ENCODE results near the gene MARCO.
"Not testable (repeated sequence)": the region's sequence is repeated elsewhere in the genome, so short reads cannot be mapped to it uniquely, and the experiment has no call there.

Gene MARCO

GRCh38 chr2:119003856-119004255 is 61.9 kb downstream of the MARCO start:
- DNase-seq (ENCODE audit: low read depth in 2 of 3, low spot score in 1 of 3): not testable (repeated sequence)

GRCh38 chr2:119004602-119005001 is 62.6 kb downstream of the MARCO start:
- DNase-seq (ENCODE audit: low read depth in 2 of 3, low spot score in 1 of 3): no peak

DNA sequence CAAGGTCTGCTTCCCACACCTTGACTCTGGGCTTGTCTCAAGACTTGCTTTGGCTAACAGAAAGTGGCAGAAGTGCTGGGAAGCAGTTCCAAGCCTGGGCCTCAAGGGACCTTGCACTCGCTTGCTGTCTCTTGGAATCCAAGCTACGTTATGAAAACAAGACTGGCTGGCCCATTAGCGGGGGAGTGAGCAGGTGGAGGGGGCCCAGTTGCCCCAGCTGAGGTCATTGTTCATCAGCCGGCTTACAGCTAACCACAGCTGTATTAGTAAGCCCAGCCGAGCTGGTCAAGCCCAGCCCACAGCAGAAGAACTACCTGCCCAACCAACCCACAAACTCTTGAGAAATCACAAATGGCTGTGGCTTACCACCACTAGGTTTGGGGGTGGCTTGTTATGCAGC is 63.1 kb downstream of the MARCO start:
- DNase-seq (ENCODE audit: low read depth in 2 of 3, low spot score in 1 of 3): no peak

GRCh38 chr2:119005555-119005954 is 63.6 kb downstream of the MARCO start:
- no peak for DNase-seq (ENCODE audit: low read depth in 2 of 3, low spot score in 1 of 3)

DNA sequence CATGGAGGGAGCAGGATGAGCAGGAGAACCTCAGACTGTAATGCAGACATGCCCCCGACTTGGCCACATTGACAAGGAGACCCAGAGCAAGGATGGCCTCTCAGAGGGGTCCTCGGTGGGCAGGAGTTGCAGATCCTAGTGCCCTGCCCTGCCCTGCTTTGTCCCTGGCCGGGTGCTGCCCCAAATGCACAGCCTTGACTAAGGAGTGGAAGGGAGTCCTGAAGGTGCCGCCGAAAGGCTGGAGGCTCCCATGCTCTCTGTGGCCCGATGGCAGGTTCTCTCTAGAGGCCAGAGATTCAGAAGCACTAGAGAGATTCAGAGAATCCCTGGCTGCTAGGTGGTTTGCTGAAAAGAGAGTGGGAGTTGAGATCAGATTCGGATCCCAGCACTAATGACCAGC is 64.4 kb downstream of the MARCO start:
- no peak for DNase-seq (ENCODE audit: low read depth in 2 of 3, low spot score in 1 of 3)

DNA sequence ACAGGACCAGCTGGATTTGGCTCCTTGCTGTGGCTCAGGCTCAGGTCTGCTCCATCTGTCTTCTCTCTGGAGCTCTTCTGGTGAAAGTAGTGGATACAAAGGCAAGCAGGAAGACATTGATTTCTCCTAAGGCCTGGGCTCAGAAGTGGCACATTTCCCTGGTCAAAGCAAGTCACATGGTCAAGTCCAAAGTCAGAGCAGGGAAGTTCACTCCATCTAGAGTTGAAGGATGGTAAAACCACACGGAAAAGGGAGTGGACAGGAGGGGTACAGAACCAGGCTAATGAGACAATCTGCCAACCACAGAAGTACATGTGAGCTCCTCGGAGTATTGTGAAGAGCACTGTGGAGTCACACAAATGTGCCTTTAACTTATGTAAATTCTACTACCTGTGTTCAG is 66.1 kb downstream of the MARCO start:
- DNase-seq (ENCODE audit: low read depth in 2 of 3, low spot score in 1 of 3): no peak

- no peak for DNase-seq (ENCODE audit: low read depth in 2 of 3, low spot score in 1 of 3)
Observed at GRCh38 chr2:119009110-119009509, 67.1 kb downstream of the MARCO start.

DNA sequence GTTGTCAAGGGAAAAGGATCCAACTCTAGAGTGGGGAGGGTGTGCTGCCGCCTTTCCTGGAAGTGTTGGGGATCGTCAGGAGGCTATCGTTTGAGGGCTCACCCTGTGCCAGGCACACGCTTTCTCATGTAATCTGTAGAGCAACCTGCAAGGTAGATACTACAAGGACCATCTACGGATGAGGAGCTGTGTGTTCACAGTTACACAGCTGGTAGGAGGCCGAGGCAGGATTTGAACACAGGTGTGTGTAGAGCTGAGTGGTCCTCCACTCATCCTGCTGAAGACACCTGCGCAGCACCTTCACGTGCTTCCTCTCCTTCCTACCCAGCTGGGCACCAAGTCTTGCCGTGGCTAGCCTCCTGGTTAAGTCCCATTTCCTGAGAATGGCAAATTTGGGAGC is 68.3 kb downstream of the MARCO start:
- DNase-seq (ENCODE audit: low read depth in 2 of 3, low spot score in 1 of 3): no peak

- DNase-seq (ENCODE audit: low read depth in 2 of 3, low spot score in 1 of 3): no peak
Observed at GRCh38 chr2:119011162-119011909, 69.3 kb downstream of the MARCO start.

GRCh38 chr2:119011910-119012209 is 69.9 kb downstream of the MARCO start:
- no peak for DNase-seq (ENCODE audit: low read depth in 2 of 3, low spot score in 1 of 3)

- DNase-seq (ENCODE audit: low read depth in 2 of 3, low spot score in 1 of 3): no peak
Observed at GRCh38 chr2:119012345-119013301, 70.6 kb downstream of the MARCO start.

DNA sequence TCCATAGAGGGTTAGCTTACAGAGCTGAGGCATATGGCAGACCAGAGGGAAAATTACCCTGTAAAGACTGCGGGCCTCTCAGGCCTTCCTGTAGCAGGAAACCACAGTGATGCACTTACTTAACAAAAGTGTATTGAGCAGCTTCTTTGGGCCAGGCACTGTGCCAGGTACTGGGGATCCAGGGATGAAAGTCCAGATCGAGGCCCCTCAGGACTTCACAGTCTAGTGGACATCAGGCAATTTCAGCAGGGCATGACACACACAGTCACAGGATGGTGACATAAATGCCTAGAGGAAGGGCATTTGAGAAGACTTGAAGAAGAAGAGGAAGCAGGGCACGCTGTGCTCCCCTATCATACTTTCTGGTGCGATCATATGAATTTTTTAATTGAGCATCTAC is 71.7 kb downstream of the MARCO start:
- no peak for DNase-seq (ENCODE audit: low read depth in 2 of 3, low spot score in 1 of 3)

GRCh38 chr2:119015845-119016244 is 73.9 kb downstream of the MARCO start:
- DNase-seq (ENCODE audit: low read depth in 2 of 3, low spot score in 1 of 3): no peak

GRCh38 chr2:119019521-119019920 is 77.5 kb downstream of the MARCO start:
- no peak for DNase-seq (ENCODE audit: low read depth in 2 of 3, low spot score in 1 of 3)

GRCh38 chr2:119022678-119023077 is 80.7 kb downstream of the MARCO start:
- DNase-seq (ENCODE audit: low read depth in 2 of 3, low spot score in 1 of 3): no peak

- DNase-seq (ENCODE audit: low read depth in 2 of 3, low spot score in 1 of 3): no peak
Observed at GRCh38 chr2:119023534-119023933, 81.5 kb downstream of the MARCO start.

GRCh38 chr2:119024152-119024551 is 82.2 kb downstream of the MARCO start:
- DNase-seq (ENCODE audit: low read depth in 2 of 3, low spot score in 1 of 3): no peak

DNA sequence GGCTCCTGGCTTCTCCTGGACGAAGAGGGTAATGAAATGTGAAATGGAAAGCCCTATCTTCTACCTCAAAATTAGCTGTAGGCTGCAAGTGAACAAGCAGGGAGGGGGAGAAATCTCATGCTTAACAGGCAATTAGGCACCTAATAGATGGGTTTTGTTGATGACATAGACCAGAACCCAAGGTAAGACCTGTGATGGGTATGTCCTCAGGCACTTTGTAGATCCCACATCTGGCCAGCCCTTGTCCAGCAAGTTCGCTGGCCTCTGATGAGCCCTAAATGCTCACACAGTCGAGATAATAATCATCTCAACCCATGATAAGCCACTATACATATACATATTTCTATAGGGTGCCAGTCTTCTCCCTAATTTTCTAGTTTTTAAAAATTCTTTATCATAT is 82.6 kb downstream of the MARCO start:
- no peak for DNase-seq (ENCODE audit: low read depth in 2 of 3, low spot score in 1 of 3)

DNA sequence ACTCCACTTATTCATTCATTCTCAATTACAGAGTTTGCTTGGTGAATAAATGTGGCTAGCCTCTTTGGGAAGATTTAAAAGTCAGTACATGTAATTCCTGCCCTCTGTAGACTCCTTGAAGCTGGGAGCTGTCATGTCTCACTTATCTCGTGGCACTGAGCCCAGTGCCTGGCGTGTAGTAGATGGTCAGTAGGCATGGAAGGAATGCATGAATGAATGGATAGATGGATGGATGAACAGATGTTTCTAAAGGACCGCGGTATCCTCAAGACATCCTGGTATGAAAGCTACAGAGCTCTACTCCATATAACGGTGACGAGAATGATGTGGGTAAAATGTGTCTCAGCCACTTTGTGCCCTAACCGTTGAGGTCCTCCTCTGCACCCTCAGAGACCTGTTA is 83.0 kb downstream of the MARCO start:
- DNase-seq (ENCODE audit: low read depth in 2 of 3, low spot score in 1 of 3): no peak

DNA sequence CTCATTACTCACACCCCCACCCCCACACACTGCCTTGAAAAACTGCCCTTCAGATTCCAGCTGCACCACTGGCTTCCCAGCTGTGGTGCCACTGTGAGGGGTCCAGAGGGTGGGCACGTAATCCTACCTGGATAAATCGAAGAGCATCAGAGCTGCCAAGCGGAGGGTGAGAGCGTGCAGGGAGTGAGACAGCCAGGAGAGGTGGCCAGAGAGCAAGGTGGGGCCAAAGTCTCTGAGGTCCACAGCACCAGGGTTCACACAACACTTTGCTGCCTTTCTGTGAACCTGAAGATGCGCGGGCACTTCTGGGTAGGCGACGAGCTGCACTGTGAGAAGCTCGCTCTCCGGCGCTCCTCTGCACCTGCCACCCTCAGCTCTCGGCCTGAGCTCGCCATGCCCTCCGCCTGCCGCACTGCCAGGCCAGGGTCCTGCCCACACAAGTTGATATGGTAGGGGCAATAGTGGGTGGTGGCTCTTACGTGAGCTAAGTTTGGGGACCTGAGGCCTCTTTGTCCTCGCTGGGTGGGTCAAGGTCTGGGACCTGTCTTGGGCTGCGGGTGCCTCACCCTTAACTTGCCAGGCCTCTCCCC is 83.9 kb downstream of the MARCO start:
- DNase-seq (ENCODE audit: low read depth in 2 of 3, low spot score in 1 of 3): no peak

GRCh38 chr2:119026890-119027289 is 84.9 kb downstream of the MARCO start:
- no peak for DNase-seq (ENCODE audit: low read depth in 2 of 3, low spot score in 1 of 3)

Data from stimulated activated CD4-positive, alpha-beta T cell treated with anti-CD3 and anti-CD28 coated beads, Interleukin-12 subunit alpha, Interleukin-12 subunit beta, amount 100 ng/mL, for 48 hours (primary cell).